Neural cell (in vitro differentiated cells): Measurements from ENCODE around the gene C9orf43.

Source experiments
- EP300 ChIP-seq: fragments of 450-650 bp; conservative IDR thresholded peaks from 2 replicates; pipeline ENCODE4 v1.6.1; 2014; ENCODE audit warnings: antibody characterized with exemption, mild to moderate bottlenecking, moderate library complexity; ENCODE audit not compliant: poor library complexity, severe bottlenecking
- EZH2 ChIP-seq: fragments of 200-600, 300-800 bp; shearing (Covaris generic), sonication (generic); IDR thresholded peaks from 2 replicates; pipeline ENCODE4 v1.6.1; 2014; ENCODE audit warnings: antibody characterized with exemption, low read length, borderline replicate concordance, mild to moderate bottlenecking; ENCODE audit not compliant: insufficient read depth, poor library complexity, severe bottlenecking
- MXI1 ChIP-seq: fragments of 450-650 bp; conservative IDR thresholded peaks from 2 replicates; pipeline ENCODE4 v1.6.1; 2014; ENCODE audit warnings: antibody characterized with exemption, mild to moderate bottlenecking; ENCODE audit not compliant: poor library complexity, severe bottlenecking
- POLR2AphosphoS5 ChIP-seq: IDR thresholded peaks from 2 replicates; pipeline ENCODE4 v1.6.1; 2012
- RAD21 ChIP-seq: fragments of 450-650 bp; conservative IDR thresholded peaks from 2 replicates; pipeline ENCODE4 v1.6.1; 2014; ENCODE audit warnings: antibody characterized with exemption, mild to moderate bottlenecking, moderate library complexity
- SMC3 ChIP-seq: fragments of 450-650 bp; conservative IDR thresholded peaks from 2 replicates; pipeline ENCODE4 v1.6.1; 2014; ENCODE audit warnings: antibody characterized with exemption, mild to moderate bottlenecking, moderate library complexity; ENCODE audit not compliant: poor library complexity
- TAF1 ChIP-seq: IDR thresholded peaks from 2 replicates; pipeline ENCODE4 v1.6.1; 2012; ENCODE audit warnings: low read depth
- TF ChIP-seq, protein P1 (sequence below): fragments of 450-650 bp; IDR thresholded peaks from 2 replicates; pipeline ENCODE4 v1.5.1; 2014; ENCODE audit warnings: antibody characterized with exemption, mild to moderate bottlenecking, moderate library complexity; ENCODE audit not compliant: poor library complexity, severe bottlenecking
- TF ChIP-seq, protein P2 (sequence below): IDR thresholded peaks from 2 replicates; pipeline ENCODE4 v1.6.1; 2012; ENCODE audit warnings: borderline replicate concordance

DNA sequence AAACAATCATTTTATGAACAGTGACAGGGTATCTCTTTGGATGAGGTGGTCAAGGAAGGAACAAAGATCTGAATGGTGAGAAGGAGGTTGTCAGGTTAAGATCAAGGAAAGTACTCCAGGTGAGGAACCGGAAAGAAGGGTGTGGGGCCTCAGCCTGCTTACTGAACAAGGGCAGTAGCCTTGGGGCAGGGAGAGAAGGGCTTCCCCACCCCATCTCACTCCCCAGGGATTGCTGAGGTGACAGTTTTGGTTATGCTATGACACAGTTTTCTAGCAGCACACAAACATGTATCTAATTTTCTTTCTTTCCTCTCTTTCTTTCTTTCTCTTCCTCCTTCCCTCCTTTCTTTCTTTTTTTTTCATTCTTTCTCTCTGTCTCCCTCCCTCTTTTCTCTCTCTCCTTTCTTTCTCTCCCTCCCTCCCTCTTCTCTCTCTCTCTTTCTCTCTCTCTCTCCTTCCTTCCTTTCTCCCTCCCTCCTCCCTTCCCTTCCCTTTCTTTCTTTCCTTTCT, 29.6 kb upstream of the C9orf43 start:
- no peak for TF ChIP-seq EP300
- TF ChIP-seq, protein P1, sequence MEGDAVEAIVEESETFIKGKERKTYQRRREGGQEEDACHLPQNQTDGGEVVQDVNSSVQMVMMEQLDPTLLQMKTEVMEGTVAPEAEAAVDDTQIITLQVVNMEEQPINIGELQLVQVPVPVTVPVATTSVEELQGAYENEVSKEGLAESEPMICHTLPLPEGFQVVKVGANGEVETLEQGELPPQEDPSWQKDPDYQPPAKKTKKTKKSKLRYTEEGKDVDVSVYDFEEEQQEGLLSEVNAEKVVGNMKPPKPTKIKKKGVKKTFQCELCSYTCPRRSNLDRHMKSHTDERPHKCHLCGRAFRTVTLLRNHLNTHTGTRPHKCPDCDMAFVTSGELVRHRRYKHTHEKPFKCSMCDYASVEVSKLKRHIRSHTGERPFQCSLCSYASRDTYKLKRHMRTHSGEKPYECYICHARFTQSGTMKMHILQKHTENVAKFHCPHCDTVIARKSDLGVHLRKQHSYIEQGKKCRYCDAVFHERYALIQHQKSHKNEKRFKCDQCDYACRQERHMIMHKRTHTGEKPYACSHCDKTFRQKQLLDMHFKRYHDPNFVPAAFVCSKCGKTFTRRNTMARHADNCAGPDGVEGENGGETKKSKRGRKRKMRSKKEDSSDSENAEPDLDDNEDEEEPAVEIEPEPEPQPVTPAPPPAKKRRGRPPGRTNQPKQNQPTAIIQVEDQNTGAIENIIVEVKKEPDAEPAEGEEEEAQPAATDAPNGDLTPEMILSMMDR: no peak
- TF ChIP-seq POLR2AphosphoS5: no peak
- no peak for TF ChIP-seq SMC3
- TF ChIP-seq, protein P2, sequence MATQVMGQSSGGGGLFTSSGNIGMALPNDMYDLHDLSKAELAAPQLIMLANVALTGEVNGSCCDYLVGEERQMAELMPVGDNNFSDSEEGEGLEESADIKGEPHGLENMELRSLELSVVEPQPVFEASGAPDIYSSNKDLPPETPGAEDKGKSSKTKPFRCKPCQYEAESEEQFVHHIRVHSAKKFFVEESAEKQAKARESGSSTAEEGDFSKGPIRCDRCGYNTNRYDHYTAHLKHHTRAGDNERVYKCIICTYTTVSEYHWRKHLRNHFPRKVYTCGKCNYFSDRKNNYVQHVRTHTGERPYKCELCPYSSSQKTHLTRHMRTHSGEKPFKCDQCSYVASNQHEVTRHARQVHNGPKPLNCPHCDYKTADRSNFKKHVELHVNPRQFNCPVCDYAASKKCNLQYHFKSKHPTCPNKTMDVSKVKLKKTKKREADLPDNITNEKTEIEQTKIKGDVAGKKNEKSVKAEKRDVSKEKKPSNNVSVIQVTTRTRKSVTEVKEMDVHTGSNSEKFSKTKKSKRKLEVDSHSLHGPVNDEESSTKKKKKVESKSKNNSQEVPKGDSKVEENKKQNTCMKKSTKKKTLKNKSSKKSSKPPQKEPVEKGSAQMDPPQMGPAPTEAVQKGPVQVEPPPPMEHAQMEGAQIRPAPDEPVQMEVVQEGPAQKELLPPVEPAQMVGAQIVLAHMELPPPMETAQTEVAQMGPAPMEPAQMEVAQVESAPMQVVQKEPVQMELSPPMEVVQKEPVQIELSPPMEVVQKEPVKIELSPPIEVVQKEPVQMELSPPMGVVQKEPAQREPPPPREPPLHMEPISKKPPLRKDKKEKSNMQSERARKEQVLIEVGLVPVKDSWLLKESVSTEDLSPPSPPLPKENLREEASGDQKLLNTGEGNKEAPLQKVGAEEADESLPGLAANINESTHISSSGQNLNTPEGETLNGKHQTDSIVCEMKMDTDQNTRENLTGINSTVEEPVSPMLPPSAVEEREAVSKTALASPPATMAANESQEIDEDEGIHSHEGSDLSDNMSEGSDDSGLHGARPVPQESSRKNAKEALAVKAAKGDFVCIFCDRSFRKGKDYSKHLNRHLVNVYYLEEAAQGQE: no peak
- no peak for TF ChIP-seq MXI1
- TF ChIP-seq EZH2: no peak
- no peak for TF ChIP-seq RAD21
- no peak for TF ChIP-seq TAF1
